Liver (tissue), 9 donors: ENCODE data around the gene CSE1L. TPM values are rescaled to one million over a fixed set of nuclear protein-coding genes. Genes with fewer than 3 reads are reported as not detected.

ENCODE experiments used
- DNase-seq: peaks from one replicate; pipeline ENCODE4 v3.0.0-alpha.2; 2017; ENCODE audit warnings: low spot score
- H3K27ac ChIP-seq, 2 donors: one replicate each; pipeline ENCODE4 v1.7.0; 2013; ENCODE audit warnings: inconsistent platforms in 2 of 2, low read length in 2 of 2, control low read depth in 1 of 2, low read depth in 1 of 2, mild to moderate bottlenecking in 1 of 2
- H3K27me3 ChIP-seq, 4 donors: one replicate each; pipeline versions ENCODE4 v1.6.1 to v1.7.0; 2013; ENCODE audit warnings: low read length in 3 of 4, inconsistent platforms in 1 of 4, mild to moderate bottlenecking in 1 of 4, moderate library complexity in 1 of 4; ENCODE audit not compliant: control insufficient read depth in 4 of 4, insufficient read depth in 4 of 4
- H3K36me3 ChIP-seq, 4 donors: one replicate each; pipeline versions ENCODE4 v1.6.1 to v1.7.0; 2013; ENCODE audit warnings: low read length in 3 of 4, mild to moderate bottlenecking in 3 of 4, low read depth in 1 of 4, moderate library complexity in 1 of 4; ENCODE audit not compliant: control insufficient read depth in 4 of 4, insufficient read depth in 3 of 4
- H3K4me1 ChIP-seq, 4 donors: one replicate each; pipeline versions ENCODE4 v1.6.1 to v1.7.0; 2013; ENCODE audit warnings: low read length in 3 of 4, mild to moderate bottlenecking in 3 of 4, moderate library complexity in 1 of 4; ENCODE audit not compliant: control insufficient read depth in 4 of 4, insufficient read depth in 4 of 4
- H3K4me3 ChIP-seq, 3 donors: one replicate each; pipeline versions ENCODE4 v1.6.1 to v1.7.0; 2013; ENCODE audit warnings: low read length in 3 of 3, control low read depth in 1 of 3, low read depth in 1 of 3, mild to moderate bottlenecking in 1 of 3
- H3K9ac ChIP-seq, 2 donors: one replicate each; pipeline ENCODE4 v1.7.0; 2013; ENCODE audit warnings: low read length in 2 of 2, mild to moderate bottlenecking in 2 of 2, moderate library complexity in 2 of 2, control low read depth in 1 of 2, low read depth in 1 of 2
- H3K9me3 ChIP-seq, 4 donors: one replicate each; pipeline versions ENCODE4 v1.6.1 to v1.7.0; 2013; ENCODE audit warnings: low read length in 3 of 4; ENCODE audit not compliant: control insufficient read depth in 4 of 4
- ATF3 ChIP-seq: IDR thresholded peaks from 2 replicates; pipeline ENCODE4 v1.6.1; 2016; ENCODE audit warnings: antibody characterized with exemption
- CTCF ChIP-seq: fragments of 150-350 bp; IDR thresholded peaks from 2 replicates; pipeline ENCODE4 v1.5.1; 2017; ENCODE audit warnings: improper control_type of control experiment, low read depth, low read length; ENCODE audit not compliant: missing input control
- EGR1 ChIP-seq, 2 donors: IDR thresholded peaks; 2 replicates each; pipeline ENCODE4 v1.6.1; 2016 to 2018; ENCODE audit warnings: antibody characterized with exemption in 2 of 2, low read depth in 2 of 2
- FOXA1 ChIP-seq: IDR thresholded peaks from 2 replicates; pipeline ENCODE4 v1.6.1; 2016; ENCODE audit warnings: antibody characterized with exemption
- FOXA2 ChIP-seq: IDR thresholded peaks from 2 replicates; pipeline ENCODE4 v1.6.1; 2016; ENCODE audit warnings: antibody characterized with exemption
- GABPA ChIP-seq, 2 donors: IDR thresholded peaks in 1 of 2; conservative IDR thresholded peaks in 1 of 2; 2 replicates each; pipeline ENCODE4 v1.6.1; 2016; ENCODE audit warnings: antibody characterized with exemption in 2 of 2, mild to moderate bottlenecking in 1 of 2, moderate library complexity in 1 of 2
- HNF4A ChIP-seq, 2 donors: conservative IDR thresholded peaks; 2 replicates each; pipeline ENCODE4 v1.6.1; 2016; ENCODE audit warnings: antibody characterized with exemption in 2 of 2, mild to moderate bottlenecking in 2 of 2
- HNF4G ChIP-seq: IDR thresholded peaks from 2 replicates; pipeline ENCODE4 v1.6.1; 2016; ENCODE audit warnings: antibody characterized with exemption
- JUND ChIP-seq, 2 donors: IDR thresholded peaks; 2 replicates each; pipeline ENCODE4 v1.6.1; 2016; ENCODE audit warnings: antibody characterized with exemption in 2 of 2
- MAX ChIP-seq: IDR thresholded peaks from 2 replicates; pipeline ENCODE4 v1.6.1; 2016; ENCODE audit warnings: antibody characterized with exemption
- NR2F2 ChIP-seq: IDR thresholded peaks from 2 replicates; pipeline ENCODE4 v1.6.1; 2016; ENCODE audit warnings: antibody characterized with exemption
- RAD21 ChIP-seq, 2 donors: IDR thresholded peaks; 2 replicates each; pipeline ENCODE4 v1.6.1; 2016; ENCODE audit warnings: antibody characterized with exemption in 2 of 2, mild to moderate bottlenecking in 2 of 2
- REST ChIP-seq: IDR thresholded peaks from 2 replicates; pipeline ENCODE4 v1.6.1; 2016; ENCODE audit warnings: antibody characterized with exemption, mild to moderate bottlenecking
- RXRA ChIP-seq, 2 donors: IDR thresholded peaks; 2 replicates each; pipeline ENCODE4 v1.6.1; 2017 to 2018; ENCODE audit warnings: antibody characterized with exemption in 2 of 2, mild to moderate bottlenecking in 1 of 2
- SP1 ChIP-seq: IDR thresholded peaks from 2 replicates; pipeline ENCODE4 v1.6.1; 2018; ENCODE audit warnings: antibody characterized with exemption, mild to moderate bottlenecking
- TAF1 ChIP-seq: conservative IDR thresholded peaks from 2 replicates; pipeline ENCODE4 v1.6.1; 2016; ENCODE audit warnings: antibody characterized with exemption, mild to moderate bottlenecking
- YY1 ChIP-seq: IDR thresholded peaks from 2 replicates; pipeline ENCODE4 v1.6.1; 2016; ENCODE audit warnings: antibody characterized with exemption, mild to moderate bottlenecking
- ZBTB33 ChIP-seq: IDR thresholded peaks from 2 replicates; pipeline ENCODE4 v1.6.1; 2016; ENCODE audit warnings: antibody characterized with exemption
- WGBS: extraction: QIAGEN DNeasy Blood & Tissue Kit; methylation state at CpG from one replicate; pipeline ENCODE4 v1.1.7; 2013; 5-methylcytosine and 5-hydroxymethylcytosine counted together
- polyA plus RNA-seq, 2 donors: library from polyadenylated mRNA; stranded (reverse) in 1 of 2; unstranded in 1 of 2; fragments of 200-250 nt in 1 of 2; fragments of >200 nt in 1 of 2; fragmentation: Nextera tagmentation in 1 of 2; extraction: Ambion mirVana in 1 of 2; gene quantifications; one replicate each; pipeline versions ENCODE4 v1.2.1 to v1.2.3, GENCODE V29; 2013 to 2015
- total RNA-seq, 2 donors: library from RNA; depleted of rRNA; stranded (reverse); fragments of >200 nt; gene quantifications; one replicate each; pipeline ENCODE4 v1.2.3, GENCODE V29; 2014
- donor health status: healthy.
- donor health status: healthy.
- donor health status: healthy.
- donor health status: healthy.
- donor health status: healthy.

CSE1L gene
- total and polyA plus RNA-seq, 4 donors = 13.1 to 48.8 (median 19.3) TPM

- Histone ChIP-seq H3K9me3 (no peaks in the 10 kb centered on the region), H3K4me1 (no peaks in the 10 kb centered on the region), H3K4me3 (no peak overlapping the region), H3K27me3 (no peaks in the 10 kb centered on the region), H3K36me3 (peaks cover 3 to 31% (median 25%) of the 10 kb centered on the region in 4 donors), H3K27ac (no peak overlapping the region), H3K9ac (no peak overlapping the region)
- no peak for TF ChIP-seq HNF4A (conservative IDR thresholded peaks at IDR 0.05)
- TF ChIP-seq MAX = no peak
- no peak for TF ChIP-seq EGR1 (IDR thresholded peaks at IDR 0.05; ENCODE audit: low read depth in 2 of 2)
- TF ChIP-seq ZBTB33 = no peak
- TF ChIP-seq FOXA2 = no peak
- TF ChIP-seq GABPA (IDR thresholded peaks at IDR 0.05 in 1 of 2, conservative IDR thresholded peaks at IDR 0.05 in 1 of 2) = no peak
- no peak for TF ChIP-seq FOXA1
- no peak for TF ChIP-seq RXRA (IDR thresholded peaks at IDR 0.05)
- no peak for TF ChIP-seq HNF4G
- TF ChIP-seq ATF3 = no peak
- no peak for TF ChIP-seq RAD21 (IDR thresholded peaks at IDR 0.05)
- no peak for TF ChIP-seq TAF1
- no peak for TF ChIP-seq REST
- no peak for TF ChIP-seq NR2F2
- TF ChIP-seq CTCF = no peak
- TF ChIP-seq JUND (IDR thresholded peaks at IDR 0.05) = no peak
- no peak for TF ChIP-seq YY1
- no peak for TF ChIP-seq SP1
- WGBS = 94% methylated on average over 7 of the region's 7 CpGs
- no peak for DNase-seq
Observed at GRCh38 chr20:49034070-49034732, 11.9 kb upstream of the CSE1L start.
